ENCODE results near the gene SHB.

The SHB gene

DNA sequence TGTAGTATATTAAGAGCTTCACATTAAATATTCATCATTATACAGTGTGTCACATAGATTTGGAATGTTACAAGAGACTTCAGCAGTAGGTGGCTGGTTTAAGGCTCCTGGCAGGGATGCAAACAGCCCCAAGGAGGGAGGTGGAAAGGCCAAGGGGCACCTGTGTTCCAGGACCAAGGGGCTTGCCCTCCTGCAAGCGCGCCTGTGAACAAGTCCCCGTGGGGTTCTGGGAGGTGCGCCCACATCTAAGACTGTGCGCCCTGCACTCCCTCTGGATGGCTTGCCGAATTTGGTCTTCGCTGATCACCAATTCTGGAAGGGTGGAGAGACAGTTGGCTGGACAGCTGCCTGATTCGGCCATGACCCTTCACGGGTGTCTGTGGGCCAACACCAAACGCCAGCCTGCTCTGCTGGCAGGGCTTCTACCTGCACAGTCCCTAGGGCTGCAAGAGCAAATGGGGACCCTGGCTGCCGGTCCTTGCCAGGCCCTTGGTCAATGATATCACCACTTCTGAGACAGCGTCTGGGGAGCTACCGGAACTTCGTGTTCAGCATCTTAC is 153.0 kb downstream of the SHB start:
- Histone ChIP-seq H3K27ac (ENCODE audit: extremely low read depth, low read depth, low read length) (no peak overlapping the region), H3K4me1 (ENCODE audit: control insufficient read depth, insufficient read depth, low read length) (no peaks in the 10 kb centered on the region), H3K36me3 (ENCODE audit: control insufficient read depth in 2 of 2, insufficient read depth in 1 of 2, low read length in 2 of 2) (peaks cover 0 to 43% of the 10 kb centered on the region in 2 experiments; a peak in 1 of 3 replicates), H3K9me3 (ENCODE audit: control insufficient read depth, insufficient read depth, low read depth, low read length) (no peaks in the 10 kb centered on the region), H3K4me3 (ENCODE audit: low read depth, low read length) (no peak overlapping the region)
- TF ChIP-seq, protein P1, sequence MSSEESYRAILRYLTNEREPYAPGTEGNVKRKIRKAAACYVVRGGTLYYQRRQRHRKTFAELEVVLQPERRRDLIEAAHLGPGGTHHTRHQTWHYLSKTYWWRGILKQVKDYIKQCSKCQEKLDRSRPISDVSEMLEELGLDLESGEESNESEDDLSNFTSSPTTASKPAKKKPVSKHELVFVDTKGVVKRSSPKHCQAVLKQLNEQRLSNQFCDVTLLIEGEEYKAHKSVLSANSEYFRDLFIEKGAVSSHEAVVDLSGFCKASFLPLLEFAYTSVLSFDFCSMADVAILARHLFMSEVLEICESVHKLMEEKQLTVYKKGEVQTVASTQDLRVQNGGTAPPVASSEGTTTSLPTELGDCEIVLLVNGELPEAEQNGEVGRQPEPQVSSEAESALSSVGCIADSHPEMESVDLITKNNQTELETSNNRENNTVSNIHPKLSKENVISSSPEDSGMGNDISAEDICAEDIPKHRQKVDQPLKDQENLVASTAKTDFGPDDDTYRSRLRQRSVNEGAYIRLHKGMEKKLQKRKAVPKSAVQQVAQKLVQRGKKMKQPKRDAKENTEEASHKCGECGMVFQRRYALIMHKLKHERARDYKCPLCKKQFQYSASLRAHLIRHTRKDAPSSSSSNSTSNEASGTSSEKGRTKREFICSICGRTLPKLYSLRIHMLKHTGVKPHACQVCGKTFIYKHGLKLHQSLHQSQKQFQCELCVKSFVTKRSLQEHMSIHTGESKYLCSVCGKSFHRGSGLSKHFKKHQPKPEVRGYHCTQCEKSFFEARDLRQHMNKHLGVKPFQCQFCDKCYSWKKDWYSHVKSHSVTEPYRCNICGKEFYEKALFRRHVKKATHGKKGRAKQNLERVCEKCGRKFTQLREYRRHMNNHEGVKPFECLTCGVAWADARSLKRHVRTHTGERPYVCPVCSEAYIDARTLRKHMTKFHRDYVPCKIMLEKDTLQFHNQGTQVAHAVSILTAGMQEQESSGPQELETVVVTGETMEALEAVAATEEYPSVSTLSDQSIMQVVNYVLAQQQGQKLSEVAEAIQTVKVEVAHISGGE (tag by site-specific recombination; conservative IDR thresholded peaks at IDR 0.05; ENCODE audit: low read depth) = no peak
- TF ChIP-seq ZNF530 (tag by site-specific recombination; IDR thresholded peaks at IDR 0.05; ENCODE audit: low read depth) (no peak), SALL2 (tag by site-specific recombination; IDR thresholded peaks at IDR 0.05; ENCODE audit: borderline replicate concordance) (no peak), ZNF660 (tag by site-specific recombination; IDR thresholded peaks at IDR 0.05) (no peak)
- ChIA-PET CTCF (interaction anchor here (0.7 to 6.5 kb wide), 7 partner anchors 10 to 517 kb away, joined by 3 to 66 read pairs (median 3); no protein-coding TSS in a partner anchor), POLR2A (interaction anchor here (0.6 kb wide), 1 partner anchor 311 kb away, joined by 7 read pairs; no protein-coding TSS in a partner anchor)

DNA sequence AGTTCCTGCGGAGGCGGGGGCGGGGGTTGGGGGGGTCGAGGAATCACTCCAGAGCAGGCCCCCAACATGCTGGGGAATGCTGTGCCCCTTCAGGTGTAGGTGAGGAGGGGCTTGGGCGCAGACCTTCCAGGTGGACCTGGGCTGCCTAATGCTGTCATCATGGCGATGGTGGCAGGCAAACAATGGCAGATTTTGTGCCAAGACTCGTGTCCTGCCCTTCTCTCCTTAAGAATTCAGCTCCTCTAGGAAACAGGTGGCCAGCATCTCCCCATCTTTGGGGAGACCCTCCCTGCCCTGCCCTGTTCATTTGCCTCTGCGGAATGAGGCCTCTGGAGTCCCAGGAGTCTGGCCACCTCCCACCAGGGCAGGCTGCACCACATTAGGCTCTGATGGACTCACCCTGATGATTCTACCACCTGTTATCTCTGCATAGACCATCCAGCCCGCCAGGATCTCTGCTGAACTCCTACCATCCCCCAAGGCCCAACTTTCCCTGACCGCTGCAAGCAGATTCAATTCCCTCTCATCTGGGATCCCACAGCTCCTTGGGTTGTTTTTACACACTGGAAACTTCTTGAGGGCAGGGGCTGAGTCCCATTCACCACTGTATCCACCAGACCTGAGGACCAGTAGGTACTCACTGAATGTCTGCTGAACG is 154.2 kb downstream of the SHB start:
- Histone ChIP-seq H3K27ac (ENCODE audit: extremely low read depth, low read depth, low read length) (no peak overlapping the region), H3K9me3 (ENCODE audit: control insufficient read depth, insufficient read depth, low read depth, low read length) (no peaks in the 10 kb centered on the region), H3K4me1 (ENCODE audit: control insufficient read depth, insufficient read depth, low read length) (no peaks in the 10 kb centered on the region), H3K36me3 (ENCODE audit: control insufficient read depth in 2 of 2, insufficient read depth in 1 of 2, low read length in 2 of 2) (peaks cover 0 to 31% of the 10 kb centered on the region in 2 experiments; a peak in 1 of 3 replicates), H3K4me3 (ENCODE audit: low read depth, low read length) (no peak overlapping the region)
- CTCF ChIA-PET = interaction anchor here (0.7 to 6.5 kb wide), 22 partner anchors 10 to 518 kb away, joined by 3 to 66 read pairs (median 6); partner anchors contain the start of gene SHB
- POLR2A ChIA-PET = interaction anchor here (0.6 to 1.7 kb wide), 2 partner anchors 154 to 312 kb away, joined by 7 to 8 read pairs; partner anchors contain the start of gene SHB
- TF ChIP-seq ZNF544 (tag by site-specific recombination; IDR thresholded peaks at IDR 0.05) (no peak), ZNF350 (tag by site-specific recombination; IDR thresholded peaks at IDR 0.05) (no peak), GLI4 (tag by site-specific recombination; IDR thresholded peaks at IDR 0.05) (no peak), ZFP41 (tag by site-specific recombination; IDR thresholded peaks at IDR 0.05; ENCODE audit: borderline replicate concordance) (no peak), OVOL3 (tag by site-specific recombination; IDR thresholded peaks at IDR 0.05) (no peak), ZNF404 (tag by site-specific recombination; IDR thresholded peaks at IDR 0.05) (no peak), KLF8 (tag by site-specific recombination; IDR thresholded peaks at IDR 0.05) (no peak), ZNF626 (tag by site-specific recombination; IDR thresholded peaks at IDR 0.05) (no peak), ZNF561 (tag by site-specific recombination; IDR thresholded peaks at IDR 0.05; ENCODE audit: borderline replicate concordance) (no peak), ZNF48 (tag by site-specific recombination; IDR thresholded peaks at IDR 0.05) (no peak), HOXC10 (CRISPR knock-in tag; IDR thresholded peaks at IDR 0.05) (no peak), KLF7 (tag by site-specific recombination; IDR thresholded peaks at IDR 0.05; ENCODE audit: borderline replicate concordance) (no peak)
- TF ChIP-seq, protein P2, sequence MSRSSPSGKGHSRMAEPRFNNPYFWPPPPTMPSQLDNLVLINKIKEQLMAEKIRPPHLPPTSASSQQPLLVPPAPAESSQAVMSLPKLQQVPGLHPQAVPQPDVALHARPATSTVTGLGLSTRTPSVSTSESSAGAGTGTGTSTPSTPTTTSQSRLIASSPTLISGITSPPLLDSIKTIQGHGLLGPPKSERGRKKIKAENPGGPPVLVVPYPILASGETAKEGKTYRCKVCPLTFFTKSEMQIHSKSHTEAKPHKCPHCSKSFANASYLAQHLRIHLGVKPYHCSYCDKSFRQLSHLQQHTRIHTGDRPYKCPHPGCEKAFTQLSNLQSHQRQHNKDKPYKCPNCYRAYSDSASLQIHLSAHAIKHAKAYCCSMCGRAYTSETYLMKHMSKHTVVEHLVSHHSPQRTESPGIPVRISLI (tag by site-specific recombination; IDR thresholded peaks at IDR 0.05) = no peak
- TF ChIP-seq, protein P3, sequence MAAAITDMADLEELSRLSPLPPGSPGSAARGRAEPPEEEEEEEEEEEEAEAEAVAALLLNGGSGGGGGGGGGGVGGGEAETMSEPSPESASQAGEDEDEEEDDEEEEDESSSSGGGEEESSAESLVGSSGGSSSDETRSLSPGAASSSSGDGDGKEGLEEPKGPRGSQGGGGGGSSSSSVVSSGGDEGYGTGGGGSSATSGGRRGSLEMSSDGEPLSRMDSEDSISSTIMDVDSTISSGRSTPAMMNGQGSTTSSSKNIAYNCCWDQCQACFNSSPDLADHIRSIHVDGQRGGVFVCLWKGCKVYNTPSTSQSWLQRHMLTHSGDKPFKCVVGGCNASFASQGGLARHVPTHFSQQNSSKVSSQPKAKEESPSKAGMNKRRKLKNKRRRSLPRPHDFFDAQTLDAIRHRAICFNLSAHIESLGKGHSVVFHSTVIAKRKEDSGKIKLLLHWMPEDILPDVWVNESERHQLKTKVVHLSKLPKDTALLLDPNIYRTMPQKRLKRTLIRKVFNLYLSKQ (tag by site-specific recombination; IDR thresholded peaks at IDR 0.05; ENCODE audit: borderline replicate concordance) = no peak
- TF ChIP-seq, protein P4, sequence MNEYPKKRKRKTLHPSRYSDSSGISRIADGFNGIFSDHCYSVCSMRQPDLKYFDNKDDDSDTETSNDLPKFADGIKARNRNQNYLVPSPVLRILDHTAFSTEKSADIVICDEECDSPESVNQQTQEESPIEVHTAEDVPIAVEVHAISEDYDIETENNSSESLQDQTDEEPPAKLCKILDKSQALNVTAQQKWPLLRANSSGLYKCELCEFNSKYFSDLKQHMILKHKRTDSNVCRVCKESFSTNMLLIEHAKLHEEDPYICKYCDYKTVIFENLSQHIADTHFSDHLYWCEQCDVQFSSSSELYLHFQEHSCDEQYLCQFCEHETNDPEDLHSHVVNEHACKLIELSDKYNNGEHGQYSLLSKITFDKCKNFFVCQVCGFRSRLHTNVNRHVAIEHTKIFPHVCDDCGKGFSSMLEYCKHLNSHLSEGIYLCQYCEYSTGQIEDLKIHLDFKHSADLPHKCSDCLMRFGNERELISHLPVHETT (tag by site-specific recombination; IDR thresholded peaks at IDR 0.05) = no peak
- TF ChIP-seq, protein P5, sequence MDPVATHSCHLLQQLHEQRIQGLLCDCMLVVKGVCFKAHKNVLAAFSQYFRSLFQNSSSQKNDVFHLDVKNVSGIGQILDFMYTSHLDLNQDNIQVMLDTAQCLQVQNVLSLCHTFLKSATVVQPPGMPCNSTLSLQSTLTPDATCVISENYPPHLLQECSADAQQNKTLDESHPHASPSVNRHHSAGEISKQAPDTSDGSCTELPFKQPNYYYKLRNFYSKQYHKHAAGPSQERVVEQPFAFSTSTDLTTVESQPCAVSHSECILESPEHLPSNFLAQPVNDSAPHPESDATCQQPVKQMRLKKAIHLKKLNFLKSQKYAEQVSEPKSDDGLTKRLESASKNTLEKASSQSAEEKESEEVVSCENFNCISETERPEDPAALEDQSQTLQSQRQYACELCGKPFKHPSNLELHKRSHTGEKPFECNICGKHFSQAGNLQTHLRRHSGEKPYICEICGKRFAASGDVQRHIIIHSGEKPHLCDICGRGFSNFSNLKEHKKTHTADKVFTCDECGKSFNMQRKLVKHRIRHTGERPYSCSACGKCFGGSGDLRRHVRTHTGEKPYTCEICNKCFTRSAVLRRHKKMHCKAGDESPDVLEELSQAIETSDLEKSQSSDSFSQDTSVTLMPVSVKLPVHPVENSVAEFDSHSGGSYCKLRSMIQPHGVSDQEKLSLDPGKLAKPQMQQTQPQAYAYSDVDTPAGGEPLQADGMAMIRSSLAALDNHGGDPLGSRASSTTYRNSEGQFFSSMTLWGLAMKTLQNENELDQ (tag by site-specific recombination; IDR thresholded peaks at IDR 0.05; ENCODE audit: low read depth) = no peak
- TF ChIP-seq, protein P6, sequence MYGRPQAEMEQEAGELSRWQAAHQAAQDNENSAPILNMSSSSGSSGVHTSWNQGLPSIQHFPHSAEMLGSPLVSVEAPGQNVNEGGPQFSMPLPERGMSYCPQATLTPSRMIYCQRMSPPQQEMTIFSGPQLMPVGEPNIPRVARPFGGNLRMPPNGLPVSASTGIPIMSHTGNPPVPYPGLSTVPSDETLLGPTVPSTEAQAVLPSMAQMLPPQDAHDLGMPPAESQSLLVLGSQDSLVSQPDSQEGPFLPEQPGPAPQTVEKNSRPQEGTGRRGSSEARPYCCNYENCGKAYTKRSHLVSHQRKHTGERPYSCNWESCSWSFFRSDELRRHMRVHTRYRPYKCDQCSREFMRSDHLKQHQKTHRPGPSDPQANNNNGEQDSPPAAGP (tag by site-specific recombination; IDR thresholded peaks at IDR 0.05) = no peak
